ENCODE results near the gene MAGI2. TPM values are rescaled to one million over a fixed set of nuclear protein-coding genes. Genes with fewer than 3 reads are reported as not detected.

MAGI2 gene
- total and polyA plus RNA-seq, 4 donors = 0.37 to 4.1 (median 1.4) TPM

GRCh38 chr7:78063758-78064157 is 1389.7 kb downstream of the MAGI2 start:
- Histone ChIP-seq H3K4me3 (ENCODE audit: low read depth in 1 of 3, low read length in 3 of 3) (no peak overlapping the region), H3K9ac (ENCODE audit: low read depth in 1 of 2, low read length in 2 of 2) (no peak overlapping the region), H3K9me3 (ENCODE audit: control insufficient read depth in 4 of 4, low read length in 3 of 4) (no peaks in the 10 kb centered on the region), H3K27me3 (ENCODE audit: control insufficient read depth in 4 of 4, insufficient read depth in 4 of 4, low read length in 3 of 4) (no peaks in the 10 kb centered on the region), H3K36me3 (ENCODE audit: control insufficient read depth in 4 of 4, insufficient read depth in 3 of 4, low read depth in 1 of 4, low read length in 3 of 4) (no peaks in the 10 kb centered on the region), H3K4me1 (ENCODE audit: control insufficient read depth in 4 of 4, insufficient read depth in 4 of 4, low read length in 3 of 4) (no peaks in the 10 kb centered on the region), H3K27ac (ENCODE audit: low read depth in 1 of 2, low read length in 2 of 2) (no peak overlapping the region)
- no peak for DNase-seq (ENCODE audit: low spot score)
- TF ChIP-seq GABPA (IDR thresholded peaks at IDR 0.05 in 1 of 2, conservative IDR thresholded peaks at IDR 0.05 in 1 of 2) = no peak
- no peak for TF ChIP-seq MAX (IDR thresholded peaks at IDR 0.05)
- TF ChIP-seq HNF4A (conservative IDR thresholded peaks at IDR 0.05) = no peak
- TF ChIP-seq JUND (IDR thresholded peaks at IDR 0.05) = no peak
- no peak for TF ChIP-seq SP1 (IDR thresholded peaks at IDR 0.05)

GRCh38 chr7:78062214-78062613 is 1391.3 kb downstream of the MAGI2 start:
- no peak for DNase-seq (ENCODE audit: low spot score)
- no peak overlapping the region for H3K9ac ChIP-seq (ENCODE audit: low read depth in 1 of 2, low read length in 2 of 2)
- no peaks in the 10 kb centered on the region for H3K27me3 ChIP-seq (ENCODE audit: control insufficient read depth in 4 of 4, insufficient read depth in 4 of 4, low read length in 3 of 4)
- 90% methylated on average over 3 of the region's 3 CpGs for WGBS
- H3K4me1 ChIP-seq (ENCODE audit: control insufficient read depth in 4 of 4, insufficient read depth in 4 of 4, low read length in 3 of 4) = no peaks in the 10 kb centered on the region
- no peak overlapping the region for H3K27ac ChIP-seq (ENCODE audit: low read depth in 1 of 2, low read length in 2 of 2)
- H3K4me3 ChIP-seq (ENCODE audit: low read depth in 1 of 3, low read length in 3 of 3) = no peak overlapping the region
- H3K36me3 ChIP-seq (ENCODE audit: control insufficient read depth in 4 of 4, insufficient read depth in 3 of 4, low read depth in 1 of 4, low read length in 3 of 4) = no peaks in the 10 kb centered on the region
- H3K9me3 ChIP-seq (ENCODE audit: control insufficient read depth in 4 of 4, low read length in 3 of 4) = no peaks in the 10 kb centered on the region
- TF ChIP-seq ZBTB33 (IDR thresholded peaks at IDR 0.05) (no peak), ATF3 (IDR thresholded peaks at IDR 0.05) (no peak), RXRA (IDR thresholded peaks at IDR 0.05) (no peak), JUND (IDR thresholded peaks at IDR 0.05) (no peak), SP1 (IDR thresholded peaks at IDR 0.05) (no peak), REST (IDR thresholded peaks at IDR 0.05) (no peak), FOXA1 (IDR thresholded peaks at IDR 0.05) (no peak), NR2F2 (IDR thresholded peaks at IDR 0.05) (no peak), MAX (IDR thresholded peaks at IDR 0.05) (no peak)

GRCh38 chr7:78057571-78057970 is 1395.9 kb downstream of the MAGI2 start:
- no peak overlapping the region for H3K9ac ChIP-seq (ENCODE audit: low read depth in 1 of 2, low read length in 2 of 2)
- TF ChIP-seq JUND (IDR thresholded peaks at IDR 0.05) (no peak), SP1 (IDR thresholded peaks at IDR 0.05) (no peak), GABPA (IDR thresholded peaks at IDR 0.05 in 1 of 2, conservative IDR thresholded peaks at IDR 0.05 in 1 of 2) (no peak)
- H3K4me3 ChIP-seq (ENCODE audit: low read depth in 1 of 3, low read length in 3 of 3) = no peak overlapping the region
- no peaks in the 10 kb centered on the region for H3K4me1 ChIP-seq (ENCODE audit: control insufficient read depth in 4 of 4, insufficient read depth in 4 of 4, low read length in 3 of 4)
- no peaks in the 10 kb centered on the region for H3K27me3 ChIP-seq (ENCODE audit: control insufficient read depth in 4 of 4, insufficient read depth in 4 of 4, low read length in 3 of 4)
- no peak overlapping the region for H3K27ac ChIP-seq (ENCODE audit: low read depth in 1 of 2, low read length in 2 of 2)
- H3K9me3 ChIP-seq (ENCODE audit: control insufficient read depth in 4 of 4, low read length in 3 of 4) = no peaks in the 10 kb centered on the region
- H3K36me3 ChIP-seq (ENCODE audit: control insufficient read depth in 4 of 4, insufficient read depth in 3 of 4, low read depth in 1 of 4, low read length in 3 of 4) = no peaks in the 10 kb centered on the region
- DNase-seq (ENCODE audit: low spot score) = no peak

Measured in liver (tissue), 9 donors.